MM.1S (cell line): ENCODE measurements around the gene ID3.

ENCODE experiments used
- EZH2 ChIP-seq: fragments of 300-600 bp; sonication (generic); optimal IDR thresholded peaks from 2 replicates; pipeline ENCODE3; 2017; ENCODE audit warnings: low read depth, mild to moderate bottlenecking, antibody characterized with exemption, low read length, mixed read lengths
- EZH2phosphoT487 ChIP-seq: fragments of 300-600 bp; sonication (generic); IDR thresholded peaks from 2 replicates; pipeline ENCODE4 v1.6.1; 2018; ENCODE audit warnings: antibody characterized with exemption, low read length
- TF ChIP-seq, protein P1 (sequence below): fragments of 300-600 bp; sonication (generic); IDR thresholded peaks from 2 replicates; pipeline ENCODE4 v1.5.1; 2016; ENCODE audit warnings: antibody characterized with exemption, low read length, mixed read lengths

DNA sequence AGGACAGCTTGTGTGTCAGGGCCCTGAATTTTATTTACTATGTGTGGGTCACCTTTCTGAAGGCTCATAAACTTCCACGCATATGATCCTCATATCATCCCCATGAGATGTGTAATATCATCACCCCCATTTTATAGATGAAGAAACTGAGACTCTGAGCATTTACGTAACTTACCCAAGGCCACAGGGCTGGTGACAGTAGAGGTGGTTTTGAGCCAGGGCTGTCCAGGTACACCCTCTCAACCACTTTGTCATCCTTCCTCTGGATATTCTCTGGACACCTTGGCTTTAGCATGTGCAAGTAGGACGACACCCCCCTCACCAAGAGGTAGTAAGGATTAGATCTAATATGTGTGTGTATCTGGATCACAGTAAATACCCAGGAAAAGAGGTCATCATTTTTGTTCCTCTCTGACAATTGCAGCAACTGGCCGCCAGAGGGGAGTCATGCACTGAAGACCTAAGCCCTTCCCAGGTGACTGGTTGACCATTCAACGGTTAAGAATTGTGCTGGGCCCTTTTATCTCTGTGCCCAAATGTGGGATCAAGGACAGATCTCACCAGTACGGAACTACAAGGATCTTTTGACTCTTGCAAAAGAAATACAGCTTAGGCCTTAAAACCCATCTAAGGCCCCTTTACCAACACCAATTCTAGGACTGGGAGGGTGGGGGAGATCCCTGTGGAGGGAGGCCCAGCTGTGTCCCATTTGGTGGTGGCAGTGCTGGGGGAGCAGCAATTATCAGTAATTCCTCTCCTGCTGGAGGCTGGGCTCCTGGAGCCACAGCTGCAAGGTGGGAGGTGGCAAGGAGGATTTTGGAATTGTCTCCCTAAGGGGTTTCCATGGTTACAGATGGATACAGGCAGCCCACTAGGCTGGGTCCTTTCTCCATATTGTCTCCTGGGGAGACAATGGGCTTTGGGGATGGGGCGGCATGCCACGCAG, 14.6 kb downstream of the ID3 start:
- TF ChIP-seq, protein P1, sequence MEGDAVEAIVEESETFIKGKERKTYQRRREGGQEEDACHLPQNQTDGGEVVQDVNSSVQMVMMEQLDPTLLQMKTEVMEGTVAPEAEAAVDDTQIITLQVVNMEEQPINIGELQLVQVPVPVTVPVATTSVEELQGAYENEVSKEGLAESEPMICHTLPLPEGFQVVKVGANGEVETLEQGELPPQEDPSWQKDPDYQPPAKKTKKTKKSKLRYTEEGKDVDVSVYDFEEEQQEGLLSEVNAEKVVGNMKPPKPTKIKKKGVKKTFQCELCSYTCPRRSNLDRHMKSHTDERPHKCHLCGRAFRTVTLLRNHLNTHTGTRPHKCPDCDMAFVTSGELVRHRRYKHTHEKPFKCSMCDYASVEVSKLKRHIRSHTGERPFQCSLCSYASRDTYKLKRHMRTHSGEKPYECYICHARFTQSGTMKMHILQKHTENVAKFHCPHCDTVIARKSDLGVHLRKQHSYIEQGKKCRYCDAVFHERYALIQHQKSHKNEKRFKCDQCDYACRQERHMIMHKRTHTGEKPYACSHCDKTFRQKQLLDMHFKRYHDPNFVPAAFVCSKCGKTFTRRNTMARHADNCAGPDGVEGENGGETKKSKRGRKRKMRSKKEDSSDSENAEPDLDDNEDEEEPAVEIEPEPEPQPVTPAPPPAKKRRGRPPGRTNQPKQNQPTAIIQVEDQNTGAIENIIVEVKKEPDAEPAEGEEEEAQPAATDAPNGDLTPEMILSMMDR = peak; percentile 87
- TF ChIP-seq EZH2 (no peak), EZH2phosphoT487 (no peak)
